Endothelial cell of umbilical vein (primary cell): ENCODE data around the gene MVB12B. TPM values are rescaled to one million over a fixed set of nuclear protein-coding genes. Genes with fewer than 3 reads are reported as not detected.

ENCODE experiments used
- BruUV-seq: library from RNA; stranded (reverse); fragments of 400-500 nt; replicated peaks from 2 replicates; lab custom pipeline; 2021; lab: Mats Ljungman, UMichigan
- CTCF ChIA-PET: fragments of 300-600, 350-600 bp; sonication (Branson Sonifier 250); formaldehyde crosslinking; loops from one replicate; lab custom pipeline; 2021; ENCODE audit warnings: antibody characterized with exemption, inconsistent platforms; lab: Charles Lee
- POLR2A ChIA-PET: fragments of 300-600, 350-600 bp; sonication (Branson Sonifier 250); formaldehyde crosslinking; loops from one replicate; lab custom pipeline; 2021; ENCODE audit warnings: antibody characterized with exemption, inconsistent platforms; lab: Charles Lee
- DNase-seq: peaks from one replicate; pipeline ENCODE4 v3.0.0-alpha.2; 2011; ENCODE audit warnings: low read depth, low spot score
- FAIRE-seq: peaks from 2 replicates; lab custom pipeline; 2011; peaks lifted over from hg19 to GRCh38; lab: Jason Lieb, UNC
- H2AFZ ChIP-seq: 2 replicates; pipeline ENCODE4 v1.6.0; 2012; ENCODE audit warnings: low read depth, low read length, control low read depth, inconsistent platforms
- H3K27ac ChIP-seq: 2 replicates; pipeline ENCODE4 v1.5.1; 2011; ENCODE audit warnings: low read depth, mild to moderate bottlenecking, control low read depth, low read length, moderate library complexity; ENCODE audit not compliant: insufficient read depth
- H3K27me3 ChIP-seq, 2 experiments: 2 replicates each; pipeline versions ENCODE4 v1.6.0 to v1.6.1; 2011; ENCODE audit warnings: low read length in 2 of 2, mixed read lengths in 1 of 2; ENCODE audit not compliant: control insufficient read depth in 2 of 2, insufficient read depth in 2 of 2
- H3K36me3 ChIP-seq, 2 experiments: 2 replicates in 1 of 2; 3 replicates in 1 of 2; pipeline ENCODE4 v1.5.1; 2011; ENCODE audit warnings: low read length in 2 of 2, mild to moderate bottlenecking in 1 of 2, moderate library complexity in 1 of 2; ENCODE audit not compliant: control insufficient read depth in 2 of 2, insufficient read depth in 2 of 2; ENCODE audit errors: extremely low read depth in 1 of 2
- H3K4me1 ChIP-seq: 3 replicates; pipeline ENCODE4 v1.5.1; 2011; ENCODE audit warnings: mild to moderate bottlenecking, low read length; ENCODE audit not compliant: control insufficient read depth, insufficient read depth; ENCODE audit errors: extremely low read depth
- H3K4me2 ChIP-seq: 2 replicates; pipeline ENCODE4 v1.6.1; 2011; ENCODE audit warnings: low read length, control low read depth, mixed read lengths; ENCODE audit not compliant: insufficient read depth
- H3K4me3 ChIP-seq, 3 experiments: fragments of 200-600 bp in 1 of 3; sonication (generic), shearing (Covaris generic) in 1 of 3; replicated peaks in 1 of 3; 2 replicates each; pipeline ENCODE4 v1.5.1; 2011 to 2016; ENCODE audit warnings: control low read depth in 3 of 3, low read length in 3 of 3, mild to moderate bottlenecking in 2 of 3, inconsistent platforms in 1 of 3, low read depth in 1 of 3, moderate library complexity in 1 of 3; ENCODE audit not compliant: insufficient read depth in 1 of 3
- H3K79me2 ChIP-seq: 2 replicates; pipeline ENCODE4 v1.6.0; 2012; ENCODE audit warnings: low read length, inconsistent platforms; ENCODE audit not compliant: control insufficient read depth, insufficient read depth
- H3K9ac ChIP-seq: replicated peaks from 2 replicates; pipeline ENCODE3; 2011; ENCODE audit warnings: low read length, control low read depth; ENCODE audit not compliant: insufficient read depth; ENCODE audit errors: extremely low read depth
- H3K9me1 ChIP-seq: replicated peaks from 3 replicates; pipeline ENCODE4 v1.6.0; 2011; ENCODE audit warnings: mild to moderate bottlenecking, low read length; ENCODE audit not compliant: control insufficient read depth, insufficient read depth; ENCODE audit errors: extremely low read depth
- H3K9me3 ChIP-seq: replicated peaks from 2 replicates; pipeline ENCODE4 v1.5.1; 2012; ENCODE audit warnings: low read length, inconsistent platforms; ENCODE audit not compliant: control insufficient read depth, insufficient read depth
- H4K20me1 ChIP-seq: replicated peaks from 2 replicates; pipeline ENCODE3; 2011; ENCODE audit warnings: mild to moderate bottlenecking, low read length; ENCODE audit not compliant: control insufficient read depth, insufficient read depth; ENCODE audit errors: extremely low read depth
- CTCF ChIP-seq, 2 donors: IDR thresholded peaks; 1 replicate in 1 of 2; 2 replicates in 1 of 2; pipeline ENCODE4 v1.5.1; 2011; ENCODE audit warnings: low read length in 2 of 2, mild to moderate bottlenecking in 2 of 2, moderate library complexity in 2 of 2, control low read depth in 1 of 2, inconsistent platforms in 1 of 2, low read depth in 1 of 2; ENCODE audit not compliant: insufficient read depth in 1 of 2; ENCODE audit errors: extremely low read depth in 1 of 2
- EZH2 ChIP-seq: IDR thresholded peaks from 2 replicates; pipeline ENCODE4 v1.6.1; 2012; ENCODE audit warnings: borderline replicate concordance, low read depth, mild to moderate bottlenecking, moderate library complexity, low read length, inconsistent platforms; ENCODE audit not compliant: severe bottlenecking
- FOS ChIP-seq: IDR thresholded peaks from 2 replicates; pipeline ENCODE4 v1.6.1; 2011; ENCODE audit warnings: mild to moderate bottlenecking, low read length, moderate library complexity, borderline replicate concordance; ENCODE audit not compliant: insufficient read depth
- GATA2 ChIP-seq: IDR thresholded peaks from 2 replicates; pipeline ENCODE4 v1.7.0; 2011; ENCODE audit warnings: low read depth, mild to moderate bottlenecking, moderate library complexity, mixed read lengths, low read length; ENCODE audit not compliant: insufficient read length, insufficient read depth
- JUN ChIP-seq: IDR thresholded peaks from 2 replicates; pipeline ENCODE4 v1.6.1; 2011; ENCODE audit warnings: borderline replicate concordance, low read depth; ENCODE audit not compliant: insufficient read length, insufficient read depth
- MAX ChIP-seq: IDR thresholded peaks from 2 replicates; pipeline ENCODE4 v1.6.1; 2011; ENCODE audit not compliant: insufficient read depth, insufficient read length
- MYC ChIP-seq: IDR thresholded peaks from one replicate; pipeline ENCODE4 v1.6.1; 2011; ENCODE audit warnings: mild to moderate bottlenecking, low read depth, low read length
- POLR2A ChIP-seq: IDR thresholded peaks from 2 replicates; pipeline ENCODE4 v1.6.1; 2012; ENCODE audit warnings: low read depth, mild to moderate bottlenecking, control low read depth, low read length
- POLR2AphosphoS5 ChIP-seq: IDR thresholded peaks from 2 replicates; pipeline ENCODE4 v1.6.1; 2012; ENCODE audit warnings: low read depth, mild to moderate bottlenecking, control low read depth, low read length, moderate library complexity; ENCODE audit not compliant: insufficient read depth
- dilution Hi-C: fragments of 300-500 bp; cut with MboI; formaldehyde crosslinking; loops from one replicate; pipeline ENCODE4 v1.15.0; 2019; ENCODE audit warnings: low sequenced_read_pairs; ENCODE audit not compliant: extremely low pct_ligation_motif_present
- intact Hi-C: fragments of 100-400 bp; cut with micrococcal nuclease; formaldehyde crosslinking; loops from one replicate; pipeline ENCODE4 v1.10.0; 2022
- polyA plus RNA-seq, 4 experiments: library from polyadenylated mRNA; depleted of rRNA in 3 of 4; stranded (reverse) in 3 of 4; unstranded in 1 of 4; fragments of >200 nt; gene quantifications; 2 replicates each; pipeline versions ENCODE4 v1.2.1 to v1.2.3, GENCODE V29; 2011 to 2012; ENCODE audit warnings: missing spikeins in 1 of 4
- total RNA-seq: library from RNA; stranded (reverse); gene quantifications from 2 replicates; pipeline ENCODE4 v1.2.3, GENCODE V29; 2021

The MVB12B gene
- total and polyA plus RNA-seq, 2 donors (not counting 3 experiments of a cell fraction or from before 2014, with no cell fraction given) = 6.6 to 17.3 TPM

- ChIA-PET POLR2A (interaction anchor here (0.5 kb wide), 1 partner anchor 49 kb away, joined by 5 read pairs; no protein-coding TSS in a partner anchor), CTCF (interaction anchor here (1.9 kb wide), 1 partner anchor 9 kb away, joined by 4 read pairs; no protein-coding TSS in a partner anchor)
- Histone ChIP-seq H2AFZ (no peak overlapping the region), H4K20me1 (no peaks in the 10 kb centered on the region), H3K79me2 (no peaks in the 10 kb centered on the region), H3K9ac (no peak overlapping the region), H3K36me3 (no peaks in the 10 kb centered on the region), H3K9me1 (no peaks in the 10 kb centered on the region), H3K27me3 (peaks cover 12 to 22% of the 10 kb centered on the region in 2 experiments), H3K4me1 (no peaks in the 10 kb centered on the region), H3K4me2 (no peak overlapping the region), H3K4me3 (no peak overlapping the region), H3K27ac (no peak overlapping the region), H3K9me3 (no peaks in the 10 kb centered on the region)
- dilution Hi-C loops (no loop called here), intact Hi-C loops (no loop called here)
- DNase-seq (no peak), FAIRE-seq (no peak)
- no TSS peak for BruUV-seq
- TF ChIP-seq FOS = no peak
- TF ChIP-seq JUN = no peak
- no peak for TF ChIP-seq GATA2
- TF ChIP-seq MYC = no peak
- no peak for TF ChIP-seq MAX
- TF ChIP-seq EZH2 = no peak
- no peak for TF ChIP-seq CTCF (IDR thresholded peaks at IDR 0.05; ENCODE audit: extremely low read depth in 1 of 2, insufficient read depth in 1 of 2, low read depth in 1 of 2, low read length in 2 of 2)
- TF ChIP-seq POLR2AphosphoS5 = no peak
- TF ChIP-seq POLR2A = no peak
Observed at GRCh38 chr9:126524353-126525077, 197.9 kb downstream of the MVB12B start.
